Ureter (tissue), 1 donor: ENCODE data around the gene MYL10. TPM values are rescaled to one million over a fixed set of nuclear protein-coding genes. Genes with fewer than 3 reads are reported as not detected.
"Not testable (repeated sequence)": the region's sequence is repeated elsewhere in the genome, so short reads cannot be mapped to it uniquely, and the experiment has no call there.

Source experiments
- DNase-seq: peaks from one replicate; pipeline ENCODE4 v3.0.0-alpha.2; 2020; ENCODE audit warnings: low spot score
- total RNA-seq: library from RNA; stranded (reverse); gene quantifications from one replicate; pipeline ENCODE4 v1.2.4, GENCODE V29; 2023
- donor health status: DM: yes; HTN: yes; CAD: no.

The MYL10 gene
- total RNA-seq, 1 donor from 2014 or later = not detected

DNA sequence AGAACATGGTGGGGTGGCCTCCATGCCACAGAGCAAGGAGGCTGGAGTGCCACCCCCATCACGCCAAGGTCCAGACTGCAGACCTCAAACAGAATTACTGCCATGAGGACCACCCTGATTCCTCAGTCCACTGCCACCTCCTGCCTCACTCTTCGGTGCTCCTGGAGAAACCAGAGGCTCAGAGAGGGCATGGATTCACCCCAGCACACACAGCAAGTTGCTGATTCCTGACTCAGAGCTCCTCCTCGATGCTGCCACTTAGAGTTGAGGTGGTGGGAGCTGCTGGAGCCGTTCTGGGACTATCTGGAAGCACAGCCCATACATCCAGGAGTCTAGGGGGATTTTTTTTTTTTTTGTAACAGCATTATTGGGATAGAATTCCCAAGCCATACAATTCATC lies 22.0 kb upstream of the MYL10 start:
- DNase-seq = no peak

- DNase-seq = no peak
These were observed 21.5 kb upstream of the MYL10 start for GRCh38 chr7:101650579-101651081.

GRCh38 chr7:101647876-101648275 lies 18.8 kb upstream of the MYL10 start:
- not testable (repeated sequence) for DNase-seq

- no peak for DNase-seq
These were observed 16.9 kb upstream of the MYL10 start for GRCh38 chr7:101645951-101646350.

GRCh38 chr7:101644879-101645278 lies 15.8 kb upstream of the MYL10 start:
- no peak for DNase-seq

GRCh38 chr7:101639127-101639526 lies 10.0 kb upstream of the MYL10 start:
- DNase-seq = not testable (repeated sequence)

- DNase-seq = no peak
These were observed 7.9 kb upstream of the MYL10 start for GRCh38 chr7:101636822-101637623.

DNA sequence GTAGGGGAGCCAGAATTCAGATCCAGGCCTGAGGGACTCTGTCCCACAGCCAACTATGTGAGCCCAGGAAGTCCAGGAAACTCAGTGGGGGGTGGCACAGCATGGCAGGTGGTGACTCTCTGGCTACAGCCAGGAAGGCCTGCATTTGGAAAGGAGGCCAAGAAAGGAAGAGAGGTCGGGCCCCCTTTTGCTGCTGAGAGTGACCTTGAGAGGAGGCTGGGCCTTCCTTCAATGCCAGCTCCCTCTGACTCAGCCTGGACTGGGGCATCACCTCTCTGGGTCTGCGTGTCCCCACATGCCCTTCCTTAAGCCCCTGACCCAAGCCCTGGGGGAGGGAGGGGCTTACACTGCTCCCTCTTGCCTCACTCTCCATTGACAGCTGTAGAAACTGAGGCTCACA lies 6.4 kb upstream of the MYL10 start:
- no peak for DNase-seq

- DNase-seq = no peak
These were observed 5.2 kb upstream of the MYL10 start for GRCh38 chr7:101634196-101634717.

- DNase-seq = no peak
These were observed 4.4 kb upstream of the MYL10 start for GRCh38 chr7:101633511-101633910.

DNA sequence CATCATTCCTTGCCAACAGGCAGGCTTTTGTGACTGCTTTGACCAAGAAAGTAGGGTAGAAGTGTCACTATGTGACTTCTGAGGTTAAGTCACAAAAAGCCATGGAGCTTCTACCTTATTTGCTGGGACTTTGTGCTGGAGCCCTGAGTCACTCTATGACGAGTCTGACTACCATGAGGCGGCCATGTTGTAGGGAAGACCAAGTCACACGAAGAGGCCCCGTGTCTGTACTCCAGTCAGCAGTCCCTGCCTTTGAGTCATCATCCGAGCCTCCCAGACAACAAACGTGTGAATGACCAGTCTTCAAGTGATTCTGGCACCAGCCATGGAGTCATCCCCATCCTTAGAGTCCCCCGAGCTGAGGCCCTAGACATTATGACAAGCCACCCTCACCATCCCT lies 3.5 kb upstream of the MYL10 start:
- no peak for DNase-seq

GRCh38 chr7:101631224-101631714 lies 2.2 kb upstream of the MYL10 start:
- DNase-seq = no peak

GRCh38 chr7:101630591-101630990 lies 1.5 kb upstream of the MYL10 start:
- DNase-seq = peak; percentile 78

DNA sequence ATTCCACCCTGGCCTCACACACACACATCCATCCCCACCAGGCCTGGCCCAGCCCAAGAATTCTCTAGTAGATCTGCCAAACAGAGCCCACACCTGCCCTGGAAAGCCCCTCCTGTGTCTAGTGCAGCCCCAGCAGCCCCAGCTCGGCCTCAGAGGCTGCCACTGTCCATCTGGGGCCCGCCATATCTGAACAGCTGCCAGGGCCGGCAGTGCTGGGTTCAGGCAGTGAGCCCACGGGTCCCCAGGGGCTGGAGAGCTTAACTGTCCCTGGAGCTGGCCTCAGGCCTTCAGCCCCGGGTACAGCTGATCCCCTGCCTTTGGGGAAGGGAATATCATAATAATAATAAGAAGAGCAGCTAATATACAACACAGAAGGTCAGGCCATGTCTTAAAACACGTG lies 574 bp downstream of the MYL10 start:
- DNase-seq = no peak

- no peak for DNase-seq
These were observed 2.3 kb downstream of the MYL10 start for GRCh38 chr7:101626758-101627157.

DNA sequence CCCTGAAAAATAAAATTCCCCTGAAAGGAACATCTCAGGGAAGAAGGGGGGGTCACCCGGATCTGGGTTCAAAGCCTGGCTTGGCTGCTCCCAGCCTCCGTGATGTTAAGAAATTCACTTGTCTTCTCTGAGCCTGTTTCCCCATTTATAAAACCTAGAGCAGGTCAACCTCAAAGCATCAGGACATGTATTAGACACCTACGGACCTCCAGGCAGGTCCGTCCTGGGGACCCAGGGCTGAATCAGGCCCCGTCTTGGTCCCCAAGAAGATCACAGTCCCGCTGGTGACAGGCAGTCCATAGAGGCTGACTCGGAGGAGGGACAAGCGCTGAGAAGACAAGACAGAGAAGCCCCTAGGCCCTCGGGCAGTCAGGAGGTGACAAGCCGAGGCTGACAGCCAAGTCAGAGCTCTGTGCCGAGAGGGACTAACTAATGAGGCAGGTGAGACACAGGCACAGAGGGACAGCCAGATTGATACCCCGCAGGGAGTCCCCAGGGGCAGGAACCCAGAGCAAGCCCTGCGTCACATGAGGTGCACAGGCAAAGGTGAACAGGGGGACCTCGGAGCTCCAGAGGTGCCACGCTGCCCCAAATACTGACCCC lies 2.9 kb downstream of the MYL10 start:
- no peak for DNase-seq

GRCh38 chr7:101625031-101625791 lies 3.9 kb downstream of the MYL10 start:
- DNase-seq = no peak

GRCh38 chr7:101624246-101625001 lies 4.7 kb downstream of the MYL10 start:
- DNase-seq = no peak

DNA sequence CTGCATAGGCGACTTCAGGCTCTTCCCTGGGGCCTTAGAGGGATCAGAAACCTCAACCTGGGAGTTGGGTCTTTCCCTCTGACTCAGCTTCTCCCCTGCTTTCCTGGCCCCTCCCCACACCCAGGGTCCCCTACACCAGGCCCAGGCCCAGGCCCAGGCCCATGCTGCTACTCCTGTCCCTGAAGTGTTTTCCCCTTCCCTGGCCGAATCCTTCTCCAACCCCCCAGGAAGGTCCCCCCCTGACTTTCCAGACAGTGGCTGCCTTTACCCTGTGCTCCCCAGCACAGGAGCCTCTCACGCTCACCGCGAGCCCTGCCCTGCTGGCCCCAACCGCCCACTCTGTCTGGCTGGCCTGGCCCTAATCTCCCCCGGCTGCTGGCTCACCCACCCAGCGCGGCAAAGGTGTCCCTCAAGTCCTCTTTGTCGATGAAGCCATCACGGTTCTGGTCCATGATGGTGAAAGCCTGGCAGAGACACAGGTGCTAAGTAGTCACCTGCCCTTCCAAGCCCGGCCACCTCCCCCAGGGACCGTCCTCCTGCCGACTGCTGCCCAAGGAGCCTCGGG lies 6.4 kb downstream of the MYL10 start:
- DNase-seq = no peak

DNA sequence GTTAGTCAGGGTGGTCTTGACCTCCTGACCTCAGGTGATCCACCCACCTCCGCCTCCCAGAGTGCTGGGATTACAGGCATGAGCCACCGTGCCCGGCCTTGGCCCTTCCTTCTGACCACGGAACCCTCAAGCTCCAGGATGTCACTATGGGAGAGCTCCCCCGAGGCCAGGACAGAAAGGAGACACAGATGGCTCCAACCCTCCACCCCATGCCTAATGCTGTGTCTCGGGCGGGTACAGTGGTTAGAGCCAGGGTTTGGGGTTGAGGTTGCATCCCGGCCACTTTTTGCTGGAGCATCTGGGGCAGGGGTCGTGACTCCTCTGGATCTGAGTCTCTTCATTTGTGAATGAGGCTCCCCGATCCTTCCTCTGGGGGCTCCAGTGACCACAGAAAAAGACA lies 8.1 kb downstream of the MYL10 start:
- no peak for DNase-seq

GRCh38 chr7:101620395-101620794 lies 8.7 kb downstream of the MYL10 start:
- DNase-seq = no peak
